SK-N-SH (cell line): Measurements from ENCODE around the gene KERA. TPM values are rescaled to one million over a fixed set of nuclear protein-coding genes. Genes with fewer than 3 reads are reported as not detected.

Experiments used
- CTCF ChIA-PET: fragments of 300-600, 350-600 bp; formaldehyde crosslinking; extraction: SDS; loops from one replicate; lab custom pipeline; 2021; lab: Yijun Ruan, JAX
- POLR2A ChIA-PET: fragments of 350-600 bp; sonication (Branson Sonifier 250); formaldehyde crosslinking; extraction: SDS; loops from one replicate; lab custom pipeline; 2020; ENCODE audit warnings: antibody characterized with exemption, inconsistent platforms; lab: Yijun Ruan, JAX
- DNase-seq: peaks from one replicate; pipeline ENCODE4 v3.0.0; 2012
- H2AFZ ChIP-seq: fragments of 200-600 bp; sonication (generic); 2 replicates; pipeline ENCODE4 v1.8.1; 2016; ENCODE audit warnings: antibody characterized with exemption, mild to moderate bottlenecking, low read depth
- H3F3A ChIP-seq: fragments of 200-600 bp; sonication (generic); replicated peaks from 2 replicates; pipeline ENCODE3; 2016; ENCODE audit warnings: antibody characterized with exemption, mild to moderate bottlenecking; ENCODE audit not compliant: insufficient read depth
- H3K27ac ChIP-seq, 2 experiments: fragments of 200-500 bp in 1 of 2; fragments of 200-600 bp in 1 of 2; sonication (Bioruptor generic) in 1 of 2; sonication (generic), shearing (Covaris generic) in 1 of 2; 2 replicates each; pipeline versions ENCODE4 v1.5.1 to v1.6.1; 2014 to 2016; ENCODE audit warnings: low read depth in 2 of 2, inconsistent platforms in 1 of 2, low read length in 1 of 2, mild to moderate bottlenecking in 1 of 2, mixed read lengths in 1 of 2
- H3K27me3 ChIP-seq: fragments of 200-600 bp; sonication (generic), shearing (Covaris generic); 2 replicates; pipeline ENCODE4 v1.6.1; 2016; ENCODE audit warnings: mixed run types; ENCODE audit not compliant: insufficient read depth
- H3K36me3 ChIP-seq, 2 experiments: fragments of 200-500 bp in 1 of 2; fragments of 200-600 bp in 1 of 2; sonication (Bioruptor generic) in 1 of 2; sonication (generic) in 1 of 2; replicated peaks in 1 of 2; 2 replicates each; pipeline versions ENCODE3 to v1.5.1; 2014 to 2016; ENCODE audit warnings: low read length in 1 of 2, mild to moderate bottlenecking in 1 of 2; ENCODE audit not compliant: insufficient read depth in 2 of 2, control insufficient read depth in 1 of 2
- H3K4me1 ChIP-seq, 2 experiments: fragments of 200-500 bp in 1 of 2; fragments of 200-600 bp in 1 of 2; sonication (Bioruptor generic) in 1 of 2; sonication (generic), shearing (Covaris generic) in 1 of 2; 2 replicates each; pipeline versions ENCODE4 v1.5.1 to v1.6.1; 2014 to 2016; ENCODE audit warnings: low read depth in 1 of 2, low read length in 1 of 2, mixed run types in 1 of 2; ENCODE audit not compliant: insufficient read depth in 2 of 2, control insufficient read depth in 1 of 2
- H3K4me2 ChIP-seq: fragments of 200-600 bp; sonication (generic), shearing (Covaris generic); 2 replicates; pipeline ENCODE4 v1.6.1; 2017; ENCODE audit warnings: mixed run types
- H3K4me3 ChIP-seq, 2 experiments: fragments of 200-500 bp in 1 of 2; fragments of 200-600 bp in 1 of 2; sonication (Bioruptor generic) in 1 of 2; sonication (generic), shearing (Covaris generic) in 1 of 2; 2 replicates each; pipeline versions ENCODE4 v1.5.1 to v1.8.1; 2014 to 2016; ENCODE audit warnings: low read depth in 2 of 2, inconsistent platforms in 1 of 2, low read length in 1 of 2, mild to moderate bottlenecking in 1 of 2, mixed read lengths in 1 of 2, moderate library complexity in 1 of 2
- H3K79me2 ChIP-seq: fragments of 200-600 bp; sonication (generic); 2 replicates; pipeline ENCODE4 v1.8.1; 2017; ENCODE audit warnings: mild to moderate bottlenecking; ENCODE audit not compliant: insufficient read depth
- H3K9ac ChIP-seq: fragments of 200-600 bp; sonication (generic); 2 replicates; pipeline ENCODE4 v1.6.1; 2017; ENCODE audit warnings: mixed run types
- H3K9me2 ChIP-seq: fragments of 200-600 bp; sonication (generic); 2 replicates; pipeline ENCODE4 v1.6.1; 2017; ENCODE audit warnings: mixed run types
- H3K9me3 ChIP-seq: fragments of 200-600 bp; sonication (generic); 2 replicates; pipeline ENCODE4 v1.6.1; 2017; ENCODE audit warnings: mixed run types, mild to moderate bottlenecking, moderate library complexity
- H4K20me1 ChIP-seq: fragments of 200-600 bp; sonication (generic); 2 replicates; pipeline ENCODE4 v1.6.1; 2017; ENCODE audit warnings: mild to moderate bottlenecking, mixed run types; ENCODE audit not compliant: insufficient read depth
- CHD2 ChIP-seq: fragments of 150-350 bp; IDR thresholded peaks from 2 replicates; pipeline ENCODE4 v1.6.1; 2018; ENCODE audit warnings: low read length; ENCODE audit not compliant: partially characterized antibody
- ELF1 ChIP-seq: IDR thresholded peaks from 2 replicates; pipeline ENCODE4 v1.4.0; 2012
- EZH2phosphoT487 ChIP-seq: fragments of 200-600 bp; sonication (generic); IDR thresholded peaks from 2 replicates; pipeline ENCODE4 v1.6.1; 2017; ENCODE audit warnings: low read depth, mixed run types, mild to moderate bottlenecking, antibody characterized with exemption, moderate library complexity, borderline replicate concordance
- FOSL2 ChIP-seq: IDR thresholded peaks from 2 replicates; pipeline ENCODE4 v1.4.0; 2012; ENCODE audit warnings: low read depth, mild to moderate bottlenecking, moderate library complexity, borderline replicate concordance
- FOXJ3 ChIP-seq: sonication (generic); formaldehyde crosslinking; IDR thresholded peaks from 2 replicates; pipeline ENCODE4 v1.5.1; 2020; ENCODE audit warnings: mild to moderate bottlenecking, missing genetic modification reagents
- FOXM1 ChIP-seq: IDR thresholded peaks from 2 replicates; pipeline ENCODE4 v1.4.0; 2012; ENCODE audit warnings: low read depth, mild to moderate bottlenecking
- GABPA ChIP-seq: IDR thresholded peaks from 2 replicates; pipeline ENCODE4 v1.4.0; 2012; ENCODE audit warnings: low read depth, mild to moderate bottlenecking
- MXI1 ChIP-seq: IDR thresholded peaks from 2 replicates; pipeline ENCODE4 v1.6.1; 2012; ENCODE audit warnings: mild to moderate bottlenecking, low read depth, low read length, improper control_type of control experiment
- NRF1 ChIP-seq: IDR thresholded peaks from 2 replicates; pipeline ENCODE4 v1.6.1; 2012; ENCODE audit warnings: low read depth, mild to moderate bottlenecking, low read length
- POLR2AphosphoS5 ChIP-seq: IDR thresholded peaks from 2 replicates; pipeline ENCODE4 v1.6.1; 2012; ENCODE audit warnings: low read depth, low read length
- REST ChIP-seq: IDR thresholded peaks from 2 replicates; pipeline ENCODE4 v1.6.1; 2012; ENCODE audit warnings: mild to moderate bottlenecking, low read depth, low read length, moderate library complexity
- RXRA ChIP-seq: IDR thresholded peaks from 2 replicates; pipeline ENCODE4 v1.4.0; 2012; ENCODE audit warnings: low read depth, mild to moderate bottlenecking, borderline replicate concordance
- TAF1 ChIP-seq: IDR thresholded peaks from 2 replicates; pipeline ENCODE4 v1.6.1; 2012; ENCODE audit warnings: low read depth, mild to moderate bottlenecking, low read length, moderate library complexity, borderline replicate concordance
- TEAD4 ChIP-seq: IDR thresholded peaks from 2 replicates; pipeline ENCODE4 v1.4.0; 2012; ENCODE audit warnings: mild to moderate bottlenecking, borderline replicate concordance; ENCODE audit not compliant: insufficient read depth
- USF2 ChIP-seq: fragments of 150-350 bp; IDR thresholded peaks from 2 replicates; pipeline ENCODE4 v1.6.1; 2017; ENCODE audit warnings: antibody characterized with exemption, low read length, low read depth, borderline replicate concordance
- ZBTB33 ChIP-seq: IDR thresholded peaks from 2 replicates; pipeline ENCODE4 v1.4.0; 2012; ENCODE audit warnings: low read depth, borderline replicate concordance
- polyA plus RNA-seq, 3 experiments: library from polyadenylated mRNA; depleted of rRNA; stranded (reverse); fragments of >200 nt; gene quantifications; 2 replicates each; pipeline ENCODE4 v1.2.3, GENCODE V29; 2012
- TF ChIP-seq, protein P1 (sequence below): fragments of 200-600 bp; sonication (generic); IDR thresholded peaks from 2 replicates; pipeline ENCODE4 v1.6.1; 2017; ENCODE audit warnings: antibody characterized with exemption, mild to moderate bottlenecking, moderate library complexity
- TF ChIP-seq, protein P2 (sequence below): IDR thresholded peaks from 2 replicates; pipeline ENCODE4 v1.4.0; 2012; ENCODE audit warnings: low read depth

KERA gene
- polyA plus RNA-seq, 1 of the 3 experiments (the other 2 are of a cell fraction), result not detected

- H3K9ac ChIP-seq, result no peak within 1 kb of the TSS
These were observed 53.0 kb downstream of the KERA start, which contains the start of gene EPYC for GRCh38 chr12:91004872-91005271. EPYC (minus strand) TSS chr12:91004972; CDS start chr12:91002565, 2,407 bp downstream.

GRCh38 chr12:91003737-91004136 lies 54.1 kb downstream of the KERA start:
- no peaks in the 10 kb centered on the region for H3K27me3 ChIP-seq
- no peaks in the 10 kb centered on the region for H3K9me3 ChIP-seq
- no peak overlapping the region for H2AFZ ChIP-seq
- no peak overlapping the region for H3K4me3 ChIP-seq
- DNase-seq, result no peak
- POLR2A ChIA-PET, result no interaction called here
- H3K4me2 ChIP-seq, result no peak overlapping the region
- CTCF ChIA-PET, result no interaction called here
- no peak overlapping the region for H3K27ac ChIP-seq
- H3K4me1 ChIP-seq, result no peaks in the 10 kb centered on the region; a peak in 1 of 4 replicates
- no peaks in the 10 kb centered on the region for H3K36me3 ChIP-seq
- H3K9me2 ChIP-seq, result no peaks in the 10 kb centered on the region
- TF ChIP-seq FOXM1 (no peak), TEAD4 (no peak), TAF1 (no peak), ZBTB33 (no peak), USF2 (no peak), EZH2phosphoT487 (no peak), FOSL2 (no peak), POLR2AphosphoS5 (no peak), ELF1 (no peak), FOXJ3 (CRISPR knock-in tag) (no peak), RXRA (no peak), NRF1 (no peak), REST (no peak), CHD2 (no peak)
- TF ChIP-seq, protein P1, sequence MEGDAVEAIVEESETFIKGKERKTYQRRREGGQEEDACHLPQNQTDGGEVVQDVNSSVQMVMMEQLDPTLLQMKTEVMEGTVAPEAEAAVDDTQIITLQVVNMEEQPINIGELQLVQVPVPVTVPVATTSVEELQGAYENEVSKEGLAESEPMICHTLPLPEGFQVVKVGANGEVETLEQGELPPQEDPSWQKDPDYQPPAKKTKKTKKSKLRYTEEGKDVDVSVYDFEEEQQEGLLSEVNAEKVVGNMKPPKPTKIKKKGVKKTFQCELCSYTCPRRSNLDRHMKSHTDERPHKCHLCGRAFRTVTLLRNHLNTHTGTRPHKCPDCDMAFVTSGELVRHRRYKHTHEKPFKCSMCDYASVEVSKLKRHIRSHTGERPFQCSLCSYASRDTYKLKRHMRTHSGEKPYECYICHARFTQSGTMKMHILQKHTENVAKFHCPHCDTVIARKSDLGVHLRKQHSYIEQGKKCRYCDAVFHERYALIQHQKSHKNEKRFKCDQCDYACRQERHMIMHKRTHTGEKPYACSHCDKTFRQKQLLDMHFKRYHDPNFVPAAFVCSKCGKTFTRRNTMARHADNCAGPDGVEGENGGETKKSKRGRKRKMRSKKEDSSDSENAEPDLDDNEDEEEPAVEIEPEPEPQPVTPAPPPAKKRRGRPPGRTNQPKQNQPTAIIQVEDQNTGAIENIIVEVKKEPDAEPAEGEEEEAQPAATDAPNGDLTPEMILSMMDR, result no peak
- TF ChIP-seq, protein P2, sequence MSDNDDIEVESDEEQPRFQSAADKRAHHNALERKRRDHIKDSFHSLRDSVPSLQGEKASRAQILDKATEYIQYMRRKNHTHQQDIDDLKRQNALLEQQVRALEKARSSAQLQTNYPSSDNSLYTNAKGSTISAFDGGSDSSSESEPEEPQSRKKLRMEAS, result no peak
- no peaks in the 10 kb centered on the region for H3F3A ChIP-seq
- no peaks in the 10 kb centered on the region for H3K79me2 ChIP-seq
- no peaks in the 10 kb centered on the region for H4K20me1 ChIP-seq
- H3K9ac ChIP-seq, result no peak overlapping the region

More at GRCh38 chr12:91004872-91005271, 53.0 kb downstream of the KERA start, which contains the start of gene EPYC:
- Histone ChIP-seq H3K27me3 (no peaks in the 10 kb centered on the region), H3K79me2 (no peaks in the 10 kb centered on the region)
- no peak for TF ChIP-seq ELF1
- TF ChIP-seq CHD2, result no peak
- TF ChIP-seq GABPA, result no peak
- no peak for TF ChIP-seq FOXJ3 (CRISPR knock-in tag)
- no peak for TF ChIP-seq MXI1
- no peak for TF ChIP-seq FOSL2
- no peak for TF ChIP-seq NRF1
- TF ChIP-seq, all 33 proteins: peak for 0
- H3K4me3 ChIP-seq, result no peak within 1 kb of the TSS
- no peaks in the 10 kb centered on the region for H4K20me1 ChIP-seq
- no peak within 1 kb of the TSS for H3K4me2 ChIP-seq
- H3K4me1 ChIP-seq, result no peaks in the 10 kb centered on the region; a peak in 1 of 4 replicates
- no peak within 1 kb of the TSS for H2AFZ ChIP-seq
- DNase-seq, result no peak
- ChIA-PET POLR2A (no interaction called here), CTCF (no interaction called here)
- H3K27ac ChIP-seq, result no peak within 1 kb of the TSS
- no peaks in the 10 kb centered on the region for H3K9me2 ChIP-seq
- no peaks in the 10 kb centered on the region for H3K36me3 ChIP-seq
- H3K9me3 ChIP-seq, result no peaks in the 10 kb centered on the region
- H3F3A ChIP-seq, result no peaks in the 10 kb centered on the region
